ENCODE data around the gene DISC1.

DNA sequence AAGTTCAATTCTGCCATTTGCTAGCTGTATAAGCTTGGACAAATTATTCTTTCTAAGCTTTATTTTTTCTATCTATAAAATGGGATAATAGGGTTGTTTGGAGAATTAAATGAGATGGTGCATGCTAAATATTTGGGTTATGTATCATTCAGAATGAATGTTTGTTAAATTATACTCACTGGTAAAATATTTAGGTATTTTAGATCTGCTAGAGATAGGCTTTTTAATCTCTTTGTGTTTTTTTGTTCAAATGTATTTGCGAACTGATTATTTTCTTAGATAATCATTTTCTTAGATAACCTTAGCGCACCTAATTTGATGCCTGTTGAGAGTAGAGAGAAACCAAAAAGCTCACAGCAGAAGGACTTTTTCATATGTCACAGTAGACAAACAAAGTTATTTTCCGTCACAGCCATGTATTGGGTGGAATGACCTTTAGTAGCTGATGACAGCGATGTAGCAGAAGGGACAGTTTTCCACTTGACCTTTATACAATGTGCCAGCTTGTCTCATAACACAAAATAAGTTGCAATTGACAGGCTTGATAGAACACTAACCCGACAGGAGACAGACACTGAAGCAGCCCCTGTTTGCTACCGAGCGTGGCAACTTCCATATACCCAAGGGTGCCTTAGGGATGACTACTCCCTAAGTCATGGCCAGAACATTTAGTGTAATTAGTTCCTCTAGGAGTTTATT is 93.0 kb downstream of the DISC1 start:
- TF ChIP-seq, protein P1, sequence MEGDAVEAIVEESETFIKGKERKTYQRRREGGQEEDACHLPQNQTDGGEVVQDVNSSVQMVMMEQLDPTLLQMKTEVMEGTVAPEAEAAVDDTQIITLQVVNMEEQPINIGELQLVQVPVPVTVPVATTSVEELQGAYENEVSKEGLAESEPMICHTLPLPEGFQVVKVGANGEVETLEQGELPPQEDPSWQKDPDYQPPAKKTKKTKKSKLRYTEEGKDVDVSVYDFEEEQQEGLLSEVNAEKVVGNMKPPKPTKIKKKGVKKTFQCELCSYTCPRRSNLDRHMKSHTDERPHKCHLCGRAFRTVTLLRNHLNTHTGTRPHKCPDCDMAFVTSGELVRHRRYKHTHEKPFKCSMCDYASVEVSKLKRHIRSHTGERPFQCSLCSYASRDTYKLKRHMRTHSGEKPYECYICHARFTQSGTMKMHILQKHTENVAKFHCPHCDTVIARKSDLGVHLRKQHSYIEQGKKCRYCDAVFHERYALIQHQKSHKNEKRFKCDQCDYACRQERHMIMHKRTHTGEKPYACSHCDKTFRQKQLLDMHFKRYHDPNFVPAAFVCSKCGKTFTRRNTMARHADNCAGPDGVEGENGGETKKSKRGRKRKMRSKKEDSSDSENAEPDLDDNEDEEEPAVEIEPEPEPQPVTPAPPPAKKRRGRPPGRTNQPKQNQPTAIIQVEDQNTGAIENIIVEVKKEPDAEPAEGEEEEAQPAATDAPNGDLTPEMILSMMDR (conservative IDR thresholded peaks at IDR 0.05): no peak
- TF ChIP-seq ZFX (IDR thresholded peaks at IDR 0.05): no peak
